GM10248 (cell line): ENCODE results near the gene COL4A1.

Experiments used
- CTCF ChIA-PET: fragments of 300-600 bp; sonication (Branson Sonifier 250); formaldehyde crosslinking; extraction: SDS; loops from one replicate; lab custom pipeline; 2021; ENCODE audit warnings: antibody characterized with exemption; lab: Yijun Ruan, JAX
- POLR2A ChIA-PET: fragments of 350-650 bp; sonication (Branson Sonifier 250); formaldehyde crosslinking; extraction: SDS; loops from one replicate; lab custom pipeline; 2020; ENCODE audit warnings: antibody characterized with exemption; lab: Yijun Ruan, JAX
- DNase-seq: peaks from one replicate; pipeline ENCODE4 v3.0.0; 2012; ENCODE audit errors: extremely low spot score
- TF ChIP-seq, protein P1 (sequence below): IDR thresholded peaks from 2 replicates; pipeline ENCODE4 v1.5.1; 2012; ENCODE audit warnings: mild to moderate bottlenecking, low read depth; ENCODE audit errors: extremely low read depth, missing control alignments, control extremely low read depth

Gene COL4A1

GRCh38 chr13:110336681-110337080, 29.7 kb upstream of the COL4A1 start:
- POLR2A ChIA-PET: no interaction called here
- TF ChIP-seq, protein P1, sequence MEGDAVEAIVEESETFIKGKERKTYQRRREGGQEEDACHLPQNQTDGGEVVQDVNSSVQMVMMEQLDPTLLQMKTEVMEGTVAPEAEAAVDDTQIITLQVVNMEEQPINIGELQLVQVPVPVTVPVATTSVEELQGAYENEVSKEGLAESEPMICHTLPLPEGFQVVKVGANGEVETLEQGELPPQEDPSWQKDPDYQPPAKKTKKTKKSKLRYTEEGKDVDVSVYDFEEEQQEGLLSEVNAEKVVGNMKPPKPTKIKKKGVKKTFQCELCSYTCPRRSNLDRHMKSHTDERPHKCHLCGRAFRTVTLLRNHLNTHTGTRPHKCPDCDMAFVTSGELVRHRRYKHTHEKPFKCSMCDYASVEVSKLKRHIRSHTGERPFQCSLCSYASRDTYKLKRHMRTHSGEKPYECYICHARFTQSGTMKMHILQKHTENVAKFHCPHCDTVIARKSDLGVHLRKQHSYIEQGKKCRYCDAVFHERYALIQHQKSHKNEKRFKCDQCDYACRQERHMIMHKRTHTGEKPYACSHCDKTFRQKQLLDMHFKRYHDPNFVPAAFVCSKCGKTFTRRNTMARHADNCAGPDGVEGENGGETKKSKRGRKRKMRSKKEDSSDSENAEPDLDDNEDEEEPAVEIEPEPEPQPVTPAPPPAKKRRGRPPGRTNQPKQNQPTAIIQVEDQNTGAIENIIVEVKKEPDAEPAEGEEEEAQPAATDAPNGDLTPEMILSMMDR: no peak
- no peak for DNase-seq
- CTCF ChIA-PET: no interaction called here

DNA sequence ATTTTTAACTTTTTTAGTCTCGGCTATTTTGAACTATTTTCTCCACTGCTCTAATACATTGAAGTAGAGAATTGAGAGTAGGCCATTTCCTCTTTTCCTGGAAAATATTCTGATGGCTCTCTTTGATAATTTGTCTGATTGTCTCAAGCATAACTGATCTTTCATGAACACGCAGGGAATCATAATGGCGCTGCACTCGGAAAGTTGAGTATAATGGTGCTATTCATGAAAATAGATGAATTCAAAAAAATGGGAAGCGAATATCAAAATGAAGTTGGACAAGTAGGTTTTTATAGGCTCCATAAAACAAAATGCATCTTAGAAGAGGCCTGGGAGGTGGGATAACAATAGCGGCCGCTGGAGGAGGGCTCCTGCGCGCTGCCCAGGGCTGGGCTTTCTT, 29.2 kb upstream of the COL4A1 start:
- DNase-seq: no peak
- POLR2A ChIA-PET: no interaction called here
- CTCF ChIA-PET: no interaction called here
- TF ChIP-seq, protein P1: no peak

- POLR2A ChIA-PET: no interaction called here
- TF ChIP-seq, protein P1: no peak
- CTCF ChIA-PET: no interaction called here
- no peak for DNase-seq
Observed at GRCh38 chr13:110334841-110335490, 28.0 kb upstream of the COL4A1 start.

DNA sequence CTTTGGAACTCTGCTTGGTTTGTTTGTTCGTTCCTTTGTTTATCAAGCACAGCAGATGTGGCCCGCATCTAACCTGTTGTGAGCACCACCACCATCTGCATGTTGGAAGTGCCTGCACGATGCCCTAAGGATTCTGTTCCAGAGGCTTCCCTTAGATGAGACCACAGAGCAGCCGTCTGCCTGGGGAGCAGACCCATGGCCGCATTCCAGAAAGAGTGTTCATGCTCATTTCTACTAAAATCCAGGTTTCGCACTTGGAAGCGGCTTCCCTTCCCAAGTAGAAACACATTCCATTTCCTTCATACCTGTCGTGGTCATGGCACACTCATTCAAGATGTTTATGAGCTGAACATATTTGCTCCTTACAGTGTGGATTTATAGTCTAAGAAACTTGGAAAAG, 27.3 kb upstream of the COL4A1 start:
- DNase-seq: no peak
- POLR2A ChIA-PET: no interaction called here
- TF ChIP-seq, protein P1: no peak
- CTCF ChIA-PET: no interaction called here

DNA sequence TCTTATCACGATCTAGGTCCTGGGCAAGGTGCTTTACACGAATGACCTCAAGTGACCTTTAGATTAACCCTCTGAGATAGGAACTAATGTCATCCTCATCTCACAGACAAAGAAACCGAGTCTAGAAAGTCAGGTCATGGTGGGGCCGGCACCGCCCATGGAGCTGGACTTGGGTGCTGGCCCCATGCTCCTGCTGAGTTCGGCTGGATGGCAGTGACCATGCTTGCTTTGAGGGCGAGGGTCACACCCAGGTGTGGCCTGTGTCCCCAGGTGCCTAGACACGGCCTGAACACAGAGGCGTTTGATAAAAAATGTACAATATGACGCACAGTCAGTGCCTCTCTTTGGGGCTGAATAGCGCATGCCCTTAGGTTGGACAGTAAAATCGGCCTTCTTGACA, 26.9 kb upstream of the COL4A1 start:
- TF ChIP-seq, protein P1: no peak
- POLR2A ChIA-PET: no interaction called here
- no peak for DNase-seq
- CTCF ChIA-PET: interaction anchor here (0.8 to 1.4 kb wide), 2 partner anchors 11 to 26 kb away, joined by 3 read pairs; no protein-coding TSS in a partner anchor

- CTCF ChIA-PET: interaction anchor here (0.8 to 1.4 kb wide), 2 partner anchors 12 to 25 kb away, joined by 3 read pairs; no protein-coding TSS in a partner anchor
Observed at GRCh38 chr13:110332750-110333149, 25.8 kb upstream of the COL4A1 start.

More at GRCh38 chr13:110332750-110333149, 25.8 kb upstream of the COL4A1 start:
- POLR2A ChIA-PET: no interaction called here
- TF ChIP-seq, protein P1: no peak
- no peak for DNase-seq
